ENCODE results near the gene PLN.

DNA sequence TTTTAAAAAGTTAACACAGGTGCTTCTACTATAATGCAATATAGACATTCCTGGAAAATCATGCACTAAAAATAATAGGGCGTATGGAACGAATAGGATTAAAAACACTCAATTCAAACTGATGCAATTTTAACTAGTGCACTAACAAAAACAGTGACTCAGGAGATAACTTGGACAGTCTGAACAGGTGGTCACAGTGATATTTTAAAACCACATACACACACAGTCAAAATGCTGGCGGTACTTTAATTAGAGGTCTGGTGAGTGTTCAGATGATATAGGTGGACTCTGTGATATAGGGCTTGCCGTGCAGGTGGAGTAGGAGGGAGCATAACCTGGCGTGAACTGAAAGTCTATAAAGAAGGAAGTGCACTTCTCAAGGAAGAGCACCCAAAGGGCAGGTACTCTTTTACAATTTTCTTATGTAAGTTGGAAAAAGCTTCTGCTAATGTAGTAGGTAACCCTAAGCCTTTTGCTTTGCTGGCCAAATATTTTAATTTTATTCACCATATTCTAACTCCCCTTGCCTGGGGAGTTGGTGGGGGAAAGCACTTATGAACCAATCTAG is 41.9 kb upstream of the PLN start:
- TF ChIP-seq, protein P1, sequence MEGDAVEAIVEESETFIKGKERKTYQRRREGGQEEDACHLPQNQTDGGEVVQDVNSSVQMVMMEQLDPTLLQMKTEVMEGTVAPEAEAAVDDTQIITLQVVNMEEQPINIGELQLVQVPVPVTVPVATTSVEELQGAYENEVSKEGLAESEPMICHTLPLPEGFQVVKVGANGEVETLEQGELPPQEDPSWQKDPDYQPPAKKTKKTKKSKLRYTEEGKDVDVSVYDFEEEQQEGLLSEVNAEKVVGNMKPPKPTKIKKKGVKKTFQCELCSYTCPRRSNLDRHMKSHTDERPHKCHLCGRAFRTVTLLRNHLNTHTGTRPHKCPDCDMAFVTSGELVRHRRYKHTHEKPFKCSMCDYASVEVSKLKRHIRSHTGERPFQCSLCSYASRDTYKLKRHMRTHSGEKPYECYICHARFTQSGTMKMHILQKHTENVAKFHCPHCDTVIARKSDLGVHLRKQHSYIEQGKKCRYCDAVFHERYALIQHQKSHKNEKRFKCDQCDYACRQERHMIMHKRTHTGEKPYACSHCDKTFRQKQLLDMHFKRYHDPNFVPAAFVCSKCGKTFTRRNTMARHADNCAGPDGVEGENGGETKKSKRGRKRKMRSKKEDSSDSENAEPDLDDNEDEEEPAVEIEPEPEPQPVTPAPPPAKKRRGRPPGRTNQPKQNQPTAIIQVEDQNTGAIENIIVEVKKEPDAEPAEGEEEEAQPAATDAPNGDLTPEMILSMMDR (IDR thresholded peaks at IDR 0.05): no peak
- TF ChIP-seq POLR2A (IDR thresholded peaks at IDR 0.05): no peak
- TF ChIP-seq EP300 (IDR thresholded peaks at IDR 0.05): no peak

Data from tibial nerve (tissue), 4 donors.